GM20431 (cell line): ENCODE results near the gene NRXN3.

Source experiments
- in situ Hi-C: fragments of 300-500 bp; cut with MseI, MboI; formaldehyde crosslinking; loops from one replicate; pipeline ENCODE4 v1.15.0; 2020; ENCODE audit warnings: low sequenced_read_pairs; ENCODE audit not compliant: unreplicated experiment

The NRXN3 gene

GRCh38 chr14:78238141-78238540 is 68.0 kb downstream of the NRXN3 start:
- in situ Hi-C loops = no loop called here

DNA sequence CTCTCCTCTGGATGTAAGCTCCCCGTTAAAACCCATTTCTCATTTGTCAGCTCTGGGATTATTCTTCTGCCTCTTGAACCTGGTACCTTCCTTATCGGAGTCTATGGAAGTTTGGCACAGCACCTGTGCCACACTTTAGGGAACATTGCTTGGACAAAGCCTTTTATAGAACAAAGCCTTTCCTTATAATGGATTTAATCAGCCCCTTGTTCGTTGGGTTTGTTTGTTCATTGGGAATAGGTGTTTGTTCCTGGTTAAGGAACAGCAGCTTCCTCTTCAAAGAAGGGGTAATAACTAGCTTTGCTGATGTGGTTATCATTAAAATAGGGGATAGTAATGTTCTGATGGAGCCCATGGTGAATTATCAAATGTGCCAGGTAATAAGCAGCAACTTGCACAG is 70.4 kb downstream of the NRXN3 start:
- in situ Hi-C loops = no loop called here

- in situ Hi-C loops = no loop called here
Observed at GRCh38 chr14:78242086-78242485, 71.9 kb downstream of the NRXN3 start.

DNA sequence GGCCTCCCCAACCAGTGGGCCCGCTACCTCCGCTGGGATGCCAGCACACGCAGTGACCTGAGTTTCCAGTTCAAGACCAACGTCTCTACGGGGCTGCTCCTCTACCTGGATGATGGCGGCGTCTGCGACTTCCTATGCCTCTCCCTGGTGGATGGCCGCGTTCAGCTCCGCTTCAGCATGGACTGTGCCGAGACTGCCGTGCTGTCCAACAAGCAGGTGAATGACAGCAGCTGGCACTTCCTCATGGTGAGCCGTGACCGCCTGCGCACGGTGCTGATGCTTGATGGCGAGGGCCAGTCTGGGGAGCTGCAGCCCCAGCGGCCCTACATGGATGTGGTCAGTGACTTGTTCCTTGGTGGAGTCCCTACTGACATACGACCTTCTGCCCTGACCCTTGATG is 73.0 kb downstream of the NRXN3 start:
- in situ Hi-C loops = no loop called here

DNA sequence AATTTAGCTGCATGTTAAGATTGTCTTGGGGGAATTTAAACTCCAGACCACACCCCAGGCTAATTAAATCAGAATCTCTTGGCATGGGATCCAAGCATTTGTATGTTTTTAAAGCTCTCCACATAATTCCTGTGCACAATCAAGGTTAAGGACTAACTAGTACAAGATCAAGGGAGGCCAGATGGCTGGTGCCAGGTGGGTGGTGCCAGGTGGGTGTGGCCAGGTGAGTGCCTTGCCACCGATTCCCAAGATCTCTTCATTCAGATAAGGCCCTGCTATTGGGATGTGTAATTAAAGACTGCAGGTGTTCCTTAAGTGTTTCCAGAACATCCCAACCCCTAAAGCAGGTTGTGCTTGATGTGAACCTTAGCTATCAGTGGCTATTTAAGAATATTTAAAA is 75.1 kb downstream of the NRXN3 start:
- in situ Hi-C loops = no loop called here

GRCh38 chr14:78248501-78249090 is 78.4 kb downstream of the NRXN3 start:
- in situ Hi-C loops = no loop called here

- in situ Hi-C loops = no loop called here
Observed at GRCh38 chr14:78251308-78251707, 81.1 kb downstream of the NRXN3 start.

DNA sequence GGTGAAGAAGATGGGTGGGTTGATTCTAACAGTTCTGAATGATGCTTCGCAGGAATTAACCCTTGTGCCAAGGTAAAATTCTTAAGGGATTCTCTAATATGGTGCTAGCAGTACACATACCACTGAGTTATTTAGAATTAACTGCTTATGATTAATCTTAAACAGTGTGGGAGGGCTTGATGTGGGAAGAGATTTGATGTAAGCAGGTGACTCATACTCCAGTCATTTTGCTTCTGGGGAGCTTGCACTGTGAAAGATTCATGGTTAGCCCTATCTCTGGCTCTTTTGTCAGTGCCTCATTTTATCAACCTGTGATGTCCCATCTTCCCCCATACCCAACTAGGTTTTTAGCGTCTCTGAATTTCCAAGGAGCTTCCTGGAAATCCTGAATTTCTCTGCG is 83.8 kb downstream of the NRXN3 start:
- in situ Hi-C loops = no loop called here

- in situ Hi-C loops = no loop called here
Observed at GRCh38 chr14:78254911-78255461, 84.8 kb downstream of the NRXN3 start.

DNA sequence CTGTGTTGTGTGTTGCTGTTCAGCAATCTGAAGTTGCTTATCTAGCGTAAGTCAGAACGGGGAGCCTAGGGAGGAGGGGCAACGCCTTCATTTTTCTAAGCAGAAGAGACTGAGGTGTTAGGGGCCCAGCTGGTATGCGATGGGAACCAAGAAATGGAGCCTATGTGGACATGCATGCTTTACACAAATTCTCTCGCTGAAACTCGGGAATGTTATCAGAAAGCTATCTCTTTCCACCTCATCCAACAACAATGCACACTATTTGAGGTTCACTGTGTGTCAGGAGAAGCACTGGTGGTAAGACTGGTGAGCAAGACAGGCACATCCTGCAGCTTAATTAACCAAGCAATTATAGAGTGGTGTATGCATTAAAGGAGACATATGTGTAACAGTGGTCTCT is 89.7 kb downstream of the NRXN3 start:
- in situ Hi-C loops = no loop called here

DNA sequence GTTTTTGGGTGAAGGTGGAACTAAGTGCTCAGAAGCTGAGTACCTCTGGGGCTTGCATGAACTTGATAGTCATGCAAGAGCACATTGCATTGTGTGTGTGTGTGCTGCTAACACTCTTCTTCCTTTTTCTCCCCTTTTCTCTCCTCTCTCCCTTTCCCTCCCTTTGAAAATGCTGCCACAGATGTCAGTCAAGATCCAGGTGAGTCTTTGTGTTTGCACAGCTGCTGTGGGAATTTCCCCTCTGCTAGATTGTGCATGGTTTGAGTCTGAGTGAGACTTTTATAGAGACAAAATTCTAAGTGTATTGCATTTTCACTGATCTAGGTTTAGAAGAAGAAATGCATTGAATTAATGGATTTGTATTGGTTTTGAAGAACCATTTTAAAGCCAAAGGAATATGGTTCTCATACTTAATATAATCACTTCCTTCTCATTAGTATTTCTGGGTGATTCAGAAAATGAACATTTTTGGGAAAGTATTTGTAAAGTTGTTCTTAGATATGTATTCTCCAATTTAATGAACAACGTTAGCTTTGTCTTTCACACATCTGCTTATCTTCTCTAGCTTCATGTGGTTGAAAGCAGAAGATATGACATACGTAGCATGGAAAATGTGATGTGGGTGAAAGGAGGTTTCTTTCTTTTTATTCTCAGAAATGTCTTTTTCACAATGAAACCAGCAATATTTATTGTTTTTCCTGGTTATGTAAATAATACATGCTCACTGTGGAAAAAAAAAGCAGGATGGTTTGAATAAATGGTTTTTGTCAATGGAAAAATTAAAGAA is 108.5 kb downstream of the NRXN3 start:
- in situ Hi-C loops = no loop called here

DNA sequence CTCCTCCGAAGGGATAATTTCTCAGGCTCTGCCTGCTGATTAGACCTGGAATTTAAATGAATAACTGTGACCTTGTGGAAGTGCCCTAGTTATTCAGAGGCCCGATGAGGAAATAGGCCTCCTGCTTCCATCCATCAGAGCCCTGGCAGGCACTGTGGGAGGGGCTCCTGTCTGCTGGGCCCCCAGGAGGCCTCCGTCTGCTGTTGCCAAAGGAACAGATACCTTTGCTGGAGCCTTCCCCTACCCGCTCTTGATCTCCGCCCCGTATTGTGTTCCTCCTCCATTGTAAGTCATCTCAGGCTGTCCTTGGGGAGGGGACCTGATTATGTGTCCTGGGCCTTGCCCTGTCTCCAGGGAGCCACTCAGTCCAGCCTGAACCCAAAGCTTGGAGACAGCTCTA is 112.3 kb downstream of the NRXN3 start:
- in situ Hi-C loops = no loop called here

- in situ Hi-C loops = no loop called here
Observed at GRCh38 chr14:78286210-78286609, 116.0 kb downstream of the NRXN3 start.

DNA sequence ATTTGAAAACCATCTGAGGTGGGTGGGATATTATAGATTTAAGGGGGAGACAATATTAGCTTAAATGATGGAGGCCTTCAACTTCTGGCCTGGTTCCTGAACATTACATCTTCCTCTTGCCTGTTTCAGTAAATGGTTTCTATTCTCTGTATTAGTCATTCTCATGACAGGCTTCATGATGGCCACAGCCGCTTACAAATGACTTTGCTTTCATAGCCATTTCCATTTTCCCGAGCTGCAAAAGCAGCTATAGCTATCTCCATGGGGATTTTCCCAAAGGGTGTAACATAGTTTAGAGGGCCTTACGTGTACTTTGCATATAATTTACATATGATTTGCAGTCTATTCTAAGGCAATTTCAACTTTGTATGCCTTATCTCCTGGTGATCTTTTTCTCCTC is 121.8 kb downstream of the NRXN3 start:
- in situ Hi-C loops = no loop called here

GRCh38 chr14:78297858-78298257 is 127.7 kb downstream of the NRXN3 start:
- in situ Hi-C loops = no loop called here

- in situ Hi-C loops = no loop called here
Observed at GRCh38 chr14:78298298-78298697, 128.1 kb downstream of the NRXN3 start.

DNA sequence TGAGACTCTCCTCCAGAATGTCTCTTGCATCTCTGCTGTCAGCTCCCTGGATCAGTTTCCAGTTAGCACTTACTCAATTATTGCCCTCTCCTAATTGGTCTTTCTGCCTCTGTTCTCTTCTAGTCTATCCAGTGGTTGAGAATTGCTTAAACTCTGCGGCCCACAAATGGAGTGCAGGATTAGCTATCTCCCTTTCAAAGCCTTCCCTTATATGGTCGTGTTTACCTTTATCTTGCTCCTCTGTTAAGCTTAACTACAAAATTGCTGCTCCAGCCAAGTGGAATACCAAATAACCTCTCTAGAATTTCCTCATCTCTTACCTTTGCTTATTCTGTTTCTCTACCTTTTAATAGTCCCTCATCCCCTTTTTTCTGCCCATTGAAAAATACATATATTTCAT is 132.7 kb downstream of the NRXN3 start:
- in situ Hi-C loops = no loop called here

DNA sequence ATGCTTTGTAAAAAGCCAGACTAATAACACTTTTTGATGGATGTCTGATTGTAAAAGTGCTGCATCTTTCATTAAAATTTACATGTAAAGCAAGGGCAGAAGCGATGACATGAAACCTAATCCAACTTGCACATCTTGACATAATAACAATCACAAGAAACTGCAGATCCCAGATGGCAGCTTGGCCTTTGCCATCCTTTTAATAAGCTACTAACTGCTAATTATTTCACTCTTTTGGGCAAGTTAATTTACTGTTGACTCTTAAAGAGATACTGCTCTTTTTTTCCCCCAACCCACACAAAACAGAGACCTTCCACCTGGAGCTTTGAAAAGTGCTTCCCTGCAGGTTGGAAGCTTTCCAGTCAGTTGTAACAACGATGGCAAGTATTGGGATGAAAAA is 137.5 kb downstream of the NRXN3 start:
- in situ Hi-C loops = no loop called here

GRCh38 chr14:78308079-78308478 is 137.9 kb downstream of the NRXN3 start:
- in situ Hi-C loops = no loop called here

DNA sequence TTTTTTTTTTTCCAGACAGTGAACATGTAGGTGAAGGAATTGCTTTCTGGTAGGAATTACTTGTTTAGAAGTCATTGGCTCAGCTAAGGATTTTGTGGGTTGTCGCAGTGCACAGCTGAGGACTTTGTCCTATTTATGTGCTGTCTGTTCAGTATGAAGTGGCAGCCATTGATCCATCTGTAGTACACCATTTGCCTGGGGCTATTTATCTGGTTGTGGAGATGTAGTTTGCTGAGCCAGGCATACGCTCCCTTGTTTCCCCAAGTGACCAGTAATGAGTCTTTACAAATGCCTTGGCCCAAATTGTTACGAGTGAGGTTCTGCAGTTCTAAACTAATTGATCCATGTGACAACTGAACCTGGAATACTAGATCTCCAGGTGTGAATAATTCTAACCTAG is 140.1 kb downstream of the NRXN3 start:
- in situ Hi-C loops = no loop called here

DNA sequence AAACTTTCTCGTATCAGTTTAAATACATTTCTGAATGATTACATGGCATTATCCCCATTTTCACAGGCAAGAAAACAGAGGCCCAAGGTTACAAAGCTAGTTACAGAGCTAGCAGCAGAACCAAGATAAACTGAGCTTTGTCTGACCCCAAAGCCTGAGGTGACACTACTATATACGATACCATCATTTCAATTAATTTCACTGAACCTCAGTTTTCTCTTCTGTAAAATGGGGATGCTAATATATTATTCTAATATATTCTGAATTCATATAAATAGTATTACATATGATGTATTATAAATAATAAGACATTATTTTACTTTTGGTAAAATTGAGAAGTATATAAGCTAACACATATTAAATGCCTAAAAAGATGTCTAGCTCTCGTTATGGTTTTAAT is 143.3 kb downstream of the NRXN3 start:
- in situ Hi-C loops = no loop called here

DNA sequence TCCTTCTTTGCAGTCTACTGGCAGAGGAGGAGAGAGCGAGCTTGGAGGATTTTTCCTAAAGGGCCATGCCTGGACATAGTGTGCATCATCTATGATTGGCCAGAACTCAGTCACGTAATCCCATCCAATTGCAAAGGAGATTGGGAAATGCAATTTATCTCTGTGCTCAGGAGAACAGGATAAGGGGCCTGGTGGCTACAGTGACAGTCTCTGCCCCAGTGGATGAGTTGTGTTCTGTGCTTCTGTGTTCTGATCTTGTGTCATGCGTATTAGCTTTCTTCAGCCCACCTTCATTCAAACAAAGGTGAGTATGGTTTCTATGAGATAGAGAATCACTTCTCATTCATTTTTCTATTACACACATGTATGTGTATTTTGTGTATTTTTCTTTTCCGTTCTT is 144.3 kb downstream of the NRXN3 start:
- in situ Hi-C loops = no loop called here
